GM21619 (cell line): ENCODE results near the gene PLEKHA1.

Source experiments
- ATAC-seq: cut with Tn5 transposase; IDR thresholded peaks from one replicate; pipeline ENCODE4 v1.9.1; 2021; ENCODE audit not compliant: unreplicated experiment

Gene PLEKHA1

GRCh38 chr10:122346326-122346950 is 28.1 kb upstream of the PLEKHA1 start:
- ATAC-seq = no peak

- no peak for ATAC-seq
Measured at GRCh38 chr10:122347170-122347841, 27.2 kb upstream of the PLEKHA1 start.

GRCh38 chr10:122348512-122348911 is 26.0 kb upstream of the PLEKHA1 start:
- no peak for ATAC-seq

- ATAC-seq = no peak
Measured at GRCh38 chr10:122348935-122349361, 25.6 kb upstream of the PLEKHA1 start.

- no peak for ATAC-seq
Measured at GRCh38 chr10:122349758-122350369, 24.6 kb upstream of the PLEKHA1 start.

- ATAC-seq = no peak
Measured at GRCh38 chr10:122350893-122351292, 23.6 kb upstream of the PLEKHA1 start.

- ATAC-seq = no peak
Measured at GRCh38 chr10:122352817-122353525, 21.5 kb upstream of the PLEKHA1 start.

GRCh38 chr10:122354383-122354782 is 20.1 kb upstream of the PLEKHA1 start:
- ATAC-seq = no peak

GRCh38 chr10:122357685-122358084 is 16.8 kb upstream of the PLEKHA1 start:
- no peak for ATAC-seq

GRCh38 chr10:122359621-122360020 is 14.9 kb upstream of the PLEKHA1 start:
- ATAC-seq = no peak

- ATAC-seq = no peak
Measured at GRCh38 chr10:122361046-122361445, 13.5 kb upstream of the PLEKHA1 start.

- ATAC-seq = no peak
Measured at GRCh38 chr10:122362031-122362592, 12.4 kb upstream of the PLEKHA1 start.

GRCh38 chr10:122362621-122363020 is 11.9 kb upstream of the PLEKHA1 start:
- no peak for ATAC-seq

- ATAC-seq = no peak
Measured at GRCh38 chr10:122363311-122363710, 11.2 kb upstream of the PLEKHA1 start.

- ATAC-seq = no peak
Measured at GRCh38 chr10:122363722-122364463, 10.6 kb upstream of the PLEKHA1 start.

- no peak for ATAC-seq
Measured at GRCh38 chr10:122368502-122369254, 5.8 kb upstream of the PLEKHA1 start.

GRCh38 chr10:122373108-122373507 is 1.4 kb upstream of the PLEKHA1 start:
- ATAC-seq = no peak

GRCh38 chr10:122373721-122374120 is 787 bp upstream of the PLEKHA1 start:
- no peak for ATAC-seq

GRCh38 chr10:122374859-122375678 is 561 bp downstream of the PLEKHA1 start:
- ATAC-seq = peak; percentile 54
